Purkinje cell (primary cell): ENCODE data around the gene RIC8A. TPM values are rescaled to one million over a fixed set of nuclear protein-coding genes. Genes with fewer than 3 reads are reported as not detected.

ENCODE experiments used
- polyA plus RNA-seq: library from polyadenylated mRNA; unstranded; fragments of >200 nt; fragmentation: Nextera tagmentation; gene quantifications from 2 replicates; pipeline ENCODE4 v1.2.1, GENCODE V29; 2014

The RIC8A gene
- polyA plus RNA-seq, result 5.9 and 8.3 TPM in 2 replicates

GRCh38 chr11:207208-207862 lies at the start of gene RIC8A, which contains the start of gene BET1L:
TSS of gene RIC8A (plus strand) at chr11:207708. CDS start at chr11:208855, 1,147 bp downstream.
TSS of gene BET1L (minus strand) at chr11:207399. CDS start at chr11:207321, 78 bp downstream.

DNA sequence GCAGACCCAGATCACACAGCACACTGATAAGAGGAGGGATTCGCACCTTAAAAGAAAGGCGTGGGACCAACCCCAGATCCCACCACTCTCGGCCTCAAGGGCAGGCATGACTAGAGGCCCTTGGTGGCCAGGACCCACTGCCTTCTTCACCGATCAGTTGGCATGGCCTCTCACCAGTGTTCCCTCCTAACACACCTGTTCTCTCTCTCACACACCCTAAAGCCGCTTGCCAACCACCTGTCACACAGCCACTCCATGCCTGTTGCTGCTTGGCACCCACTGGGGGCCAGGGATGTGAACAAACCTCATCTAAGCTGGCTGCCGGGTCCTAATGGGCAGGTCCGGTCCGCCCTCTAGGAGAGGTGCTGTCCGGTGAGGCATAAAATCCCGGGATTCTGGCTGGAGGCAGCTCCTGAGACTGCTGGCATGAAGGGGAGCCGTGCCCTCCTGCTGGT lies 14.8 kb upstream of the RIC8A start, which contains the start of gene SCGB1C1:
Gene SCGB1C1 (plus strand): TSS at position 405 of the 455 bp plus-strand sequence. CDS start 22 bp downstream, at position 427.

DNA sequence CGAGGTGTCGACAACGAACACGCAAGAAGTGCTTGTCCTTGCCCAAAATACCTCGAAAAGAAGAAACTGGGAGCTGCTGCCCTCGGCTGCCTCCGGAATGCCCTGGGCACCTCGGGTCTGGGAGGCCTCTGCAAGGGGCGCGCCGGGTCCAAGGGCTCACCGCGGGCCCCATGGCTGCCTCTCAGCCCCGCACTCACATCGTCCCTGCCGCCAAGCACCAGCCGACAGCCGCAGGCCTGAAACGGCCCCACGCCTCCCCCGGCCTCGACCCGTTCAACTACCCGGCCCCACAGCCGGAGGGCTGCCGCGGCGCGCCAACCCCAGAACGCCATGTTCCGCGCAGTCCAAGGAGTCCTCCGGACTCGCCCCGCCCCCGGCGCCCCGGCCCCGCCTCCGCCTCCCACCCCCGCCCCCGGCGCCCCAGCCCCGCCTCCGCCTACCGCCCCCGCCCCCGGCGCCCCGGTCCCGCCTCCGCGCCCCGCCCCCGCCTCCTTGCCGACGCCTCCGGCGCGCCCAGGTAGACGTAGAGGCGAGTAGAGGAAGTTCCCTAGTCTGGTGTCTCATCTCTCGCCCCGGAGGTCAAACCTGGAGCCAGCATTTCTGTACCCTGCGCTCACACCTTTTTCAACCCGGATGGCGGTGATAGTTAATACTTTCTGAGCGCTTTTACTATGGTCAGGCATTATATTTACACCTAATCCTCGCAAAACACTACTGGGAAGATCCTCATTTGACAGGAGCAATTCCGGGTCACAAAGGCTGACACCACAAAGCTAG lies 28.7 kb downstream of the RIC8A start, which contains the start of gene SIRT3:
Gene SIRT3 (minus strand): TSS at position 346 of the 777 bp plus-strand sequence. CDS start 14 bp downstream, at position 332.

DNA sequence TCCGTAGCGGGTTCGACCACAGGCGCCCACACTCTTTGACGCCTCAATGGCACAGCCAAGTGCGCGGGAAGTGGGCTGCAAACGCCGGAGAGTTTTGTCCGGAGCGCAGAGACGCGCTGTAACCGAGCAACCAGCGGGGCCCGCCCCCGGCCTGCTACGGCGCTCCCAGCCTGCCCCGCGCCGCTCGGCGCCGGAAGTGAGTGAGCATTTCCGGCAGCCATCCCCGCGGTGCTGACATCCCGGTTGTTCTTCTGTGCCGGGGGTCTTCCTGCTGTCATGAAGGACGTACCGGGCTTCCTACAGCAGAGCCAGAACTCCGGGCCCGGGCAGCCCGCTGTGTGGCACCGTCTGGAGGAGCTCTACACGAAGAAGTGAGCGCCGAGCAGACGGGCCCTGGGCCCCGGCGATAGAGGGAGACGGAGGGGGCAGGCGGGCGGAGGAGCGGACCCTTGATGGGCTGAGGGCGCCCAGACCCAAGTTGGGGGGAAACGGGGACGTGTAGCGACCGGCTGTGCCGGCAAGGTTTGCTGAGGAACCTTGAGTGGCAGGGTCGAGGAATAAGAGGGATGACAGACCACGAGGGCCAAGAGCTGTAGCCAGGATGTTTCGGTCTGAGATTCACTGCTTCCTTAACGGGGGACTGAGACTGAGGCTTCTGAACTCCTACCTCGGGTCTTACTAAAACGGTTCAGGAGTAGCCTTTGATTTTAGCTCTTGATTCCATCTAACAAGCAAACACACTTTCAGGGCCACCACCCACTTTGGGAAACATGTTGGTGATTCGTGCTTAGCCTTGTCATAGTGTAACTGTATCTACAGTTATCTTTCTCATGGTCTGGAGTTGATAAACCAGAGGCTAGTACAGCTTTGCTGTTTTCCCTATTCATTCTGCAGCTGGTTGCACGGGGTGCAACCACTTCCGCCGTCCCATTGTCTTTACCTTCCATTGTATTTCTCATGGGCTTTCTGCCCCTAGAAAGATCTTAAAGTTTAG lies 29.6 kb downstream of the RIC8A start, which contains the start of gene PSMD13:
Gene PSMD13 (plus strand): TSS at position 203 of the 994 bp plus-strand sequence. CDS start 74 bp downstream, at position 277.

Other genes with a start within 250 kb of the RIC8A start
- not detected in 2 replicates for gene SCGB1C1, start 14.6 kb upstream of the RIC8A start, polyA plus RNA-seq
- 4.3 and 4.5 TPM in 2 replicates for gene BET1L, start 309 bp upstream of the RIC8A start, polyA plus RNA-seq
- gene SIRT3, start 28.6 kb downstream of the RIC8A start, polyA plus RNA-seq, result 8.4 and 9.6 TPM in 2 replicates
- gene PSMD13, start 29.3 kb downstream of the RIC8A start, polyA plus RNA-seq, result 84.5 and 95.9 TPM in 2 replicates
- not detected in 2 replicates for gene NLRP6, start 70.7 kb downstream of the RIC8A start, polyA plus RNA-seq
- not detected in 2 replicates for gene PGGHG, start 81.4 kb downstream of the RIC8A start, polyA plus RNA-seq
- gene IFITM5, start 91.8 kb downstream of the RIC8A start, polyA plus RNA-seq, result not detected in 2 replicates
- 7.0 and 9.8 TPM in 2 replicates for gene IFITM2, start 100.1 kb downstream of the RIC8A start, polyA plus RNA-seq
- 3.2 and 3.6 TPM in 2 replicates for gene IFITM1, start 106.3 kb downstream of the RIC8A start, polyA plus RNA-seq
- 33.2 and 34.1 TPM in 2 replicates for gene IFITM3, start 113.2 kb downstream of the RIC8A start, polyA plus RNA-seq
- gene B4GALNT4, start 161.8 kb downstream of the RIC8A start, polyA plus RNA-seq, result 0.56 and 5.0 TPM in 2 replicates
- not detected in 2 replicates for gene PKP3, start 186.5 kb downstream of the RIC8A start, polyA plus RNA-seq
- gene SIGIRR, start 207.3 kb downstream of the RIC8A start, polyA plus RNA-seq, result 3.0 TPM in 2 replicates
- gene ANO9, start 234.3 kb downstream of the RIC8A start, polyA plus RNA-seq, result not detected in 2 replicates
- gene PTDSS2, start 242.6 kb downstream of the RIC8A start, polyA plus RNA-seq, result 2.3 and 3.5 TPM in 2 replicates